WTC11 (cell line): ENCODE data around the gene CPNE1.

Source experiments
- IRF2 ChIP-seq: sonication (generic); formaldehyde crosslinking; IDR thresholded peaks from 2 replicates; pipeline ENCODE4 v1.8.0; 2022; ENCODE audit warnings: low read depth, missing genetic modification reagents, borderline replicate concordance
- ZNF232 ChIP-seq: sonication (generic); formaldehyde crosslinking; IDR thresholded peaks from 2 replicates; pipeline ENCODE4 v1.8.0; 2022; ENCODE audit warnings: mild to moderate bottlenecking, missing genetic modification reagents
- TF ChIP-seq, protein P1 (sequence below): fragments of 200-600 bp; IDR thresholded peaks from 2 replicates; pipeline ENCODE4 v1.8.0; 2022; ENCODE audit warnings: antibody characterized with exemption
- TF ChIP-seq, protein P2 (sequence below): sonication (generic); formaldehyde crosslinking; IDR thresholded peaks from 2 replicates; pipeline ENCODE4 v1.8.0; 2022; ENCODE audit warnings: mild to moderate bottlenecking, missing genetic modification reagents
- TF ChIP-seq, protein P3 (sequence below): sonication (generic); formaldehyde crosslinking; IDR thresholded peaks from 2 replicates; pipeline ENCODE4 v1.8.0; 2023; ENCODE audit warnings: missing genetic modification reagents, mild to moderate bottlenecking, borderline replicate concordance

DNA sequence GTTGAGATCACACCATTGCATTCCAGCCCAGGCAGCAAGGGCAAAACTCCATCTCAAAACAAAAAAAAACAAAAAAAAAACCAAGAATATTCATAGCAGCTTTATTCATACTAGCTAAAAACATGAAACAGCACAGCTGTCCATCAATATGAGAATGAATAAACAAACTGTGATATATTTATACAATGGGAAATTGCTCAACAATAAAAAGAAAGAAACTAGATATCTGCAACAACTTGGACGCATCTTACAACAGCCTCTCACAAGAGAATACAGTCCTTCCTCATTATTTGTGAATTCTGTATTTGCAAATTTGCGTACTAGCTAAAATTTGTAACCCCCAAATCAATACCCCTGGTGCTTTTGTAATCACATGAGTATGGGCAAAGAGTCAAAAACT, 77.3 kb downstream of the CPNE1 start:
- TF ChIP-seq, protein P1, sequence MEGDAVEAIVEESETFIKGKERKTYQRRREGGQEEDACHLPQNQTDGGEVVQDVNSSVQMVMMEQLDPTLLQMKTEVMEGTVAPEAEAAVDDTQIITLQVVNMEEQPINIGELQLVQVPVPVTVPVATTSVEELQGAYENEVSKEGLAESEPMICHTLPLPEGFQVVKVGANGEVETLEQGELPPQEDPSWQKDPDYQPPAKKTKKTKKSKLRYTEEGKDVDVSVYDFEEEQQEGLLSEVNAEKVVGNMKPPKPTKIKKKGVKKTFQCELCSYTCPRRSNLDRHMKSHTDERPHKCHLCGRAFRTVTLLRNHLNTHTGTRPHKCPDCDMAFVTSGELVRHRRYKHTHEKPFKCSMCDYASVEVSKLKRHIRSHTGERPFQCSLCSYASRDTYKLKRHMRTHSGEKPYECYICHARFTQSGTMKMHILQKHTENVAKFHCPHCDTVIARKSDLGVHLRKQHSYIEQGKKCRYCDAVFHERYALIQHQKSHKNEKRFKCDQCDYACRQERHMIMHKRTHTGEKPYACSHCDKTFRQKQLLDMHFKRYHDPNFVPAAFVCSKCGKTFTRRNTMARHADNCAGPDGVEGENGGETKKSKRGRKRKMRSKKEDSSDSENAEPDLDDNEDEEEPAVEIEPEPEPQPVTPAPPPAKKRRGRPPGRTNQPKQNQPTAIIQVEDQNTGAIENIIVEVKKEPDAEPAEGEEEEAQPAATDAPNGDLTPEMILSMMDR, result no peak
- TF ChIP-seq, protein P2, sequence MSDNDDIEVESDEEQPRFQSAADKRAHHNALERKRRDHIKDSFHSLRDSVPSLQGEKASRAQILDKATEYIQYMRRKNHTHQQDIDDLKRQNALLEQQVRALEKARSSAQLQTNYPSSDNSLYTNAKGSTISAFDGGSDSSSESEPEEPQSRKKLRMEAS (CRISPR knock-in tag), result no peak
- TF ChIP-seq, protein P3, sequence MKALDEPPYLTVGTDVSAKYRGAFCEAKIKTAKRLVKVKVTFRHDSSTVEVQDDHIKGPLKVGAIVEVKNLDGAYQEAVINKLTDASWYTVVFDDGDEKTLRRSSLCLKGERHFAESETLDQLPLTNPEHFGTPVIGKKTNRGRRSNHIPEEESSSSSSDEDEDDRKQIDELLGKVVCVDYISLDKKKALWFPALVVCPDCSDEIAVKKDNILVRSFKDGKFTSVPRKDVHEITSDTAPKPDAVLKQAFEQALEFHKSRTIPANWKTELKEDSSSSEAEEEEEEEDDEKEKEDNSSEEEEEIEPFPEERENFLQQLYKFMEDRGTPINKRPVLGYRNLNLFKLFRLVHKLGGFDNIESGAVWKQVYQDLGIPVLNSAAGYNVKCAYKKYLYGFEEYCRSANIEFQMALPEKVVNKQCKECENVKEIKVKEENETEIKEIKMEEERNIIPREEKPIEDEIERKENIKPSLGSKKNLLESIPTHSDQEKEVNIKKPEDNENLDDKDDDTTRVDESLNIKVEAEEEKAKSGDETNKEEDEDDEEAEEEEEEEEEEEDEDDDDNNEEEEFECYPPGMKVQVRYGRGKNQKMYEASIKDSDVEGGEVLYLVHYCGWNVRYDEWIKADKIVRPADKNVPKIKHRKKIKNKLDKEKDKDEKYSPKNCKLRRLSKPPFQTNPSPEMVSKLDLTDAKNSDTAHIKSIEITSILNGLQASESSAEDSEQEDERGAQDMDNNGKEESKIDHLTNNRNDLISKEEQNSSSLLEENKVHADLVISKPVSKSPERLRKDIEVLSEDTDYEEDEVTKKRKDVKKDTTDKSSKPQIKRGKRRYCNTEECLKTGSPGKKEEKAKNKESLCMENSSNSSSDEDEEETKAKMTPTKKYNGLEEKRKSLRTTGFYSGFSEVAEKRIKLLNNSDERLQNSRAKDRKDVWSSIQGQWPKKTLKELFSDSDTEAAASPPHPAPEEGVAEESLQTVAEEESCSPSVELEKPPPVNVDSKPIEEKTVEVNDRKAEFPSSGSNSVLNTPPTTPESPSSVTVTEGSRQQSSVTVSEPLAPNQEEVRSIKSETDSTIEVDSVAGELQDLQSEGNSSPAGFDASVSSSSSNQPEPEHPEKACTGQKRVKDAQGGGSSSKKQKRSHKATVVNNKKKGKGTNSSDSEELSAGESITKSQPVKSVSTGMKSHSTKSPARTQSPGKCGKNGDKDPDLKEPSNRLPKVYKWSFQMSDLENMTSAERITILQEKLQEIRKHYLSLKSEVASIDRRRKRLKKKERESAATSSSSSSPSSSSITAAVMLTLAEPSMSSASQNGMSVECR, result no peak
- no peak for TF ChIP-seq IRF2 (CRISPR knock-in tag)
- no peak for TF ChIP-seq ZNF232
